H54 (cell line): ENCODE measurements around the gene SFXN5.
A peak's percentile ranks its signal among the peaks of the same experiment; 100 is the strongest.

ENCODE experiments used
- DNase-seq: peaks from one replicate; pipeline ENCODE4 v3.0.0; 2011; ENCODE audit warnings: low spot score, mixed read lengths; ENCODE audit not compliant: insufficient read length
- FAIRE-seq: peaks from 3 replicates; lab custom pipeline; 2011; peaks lifted over from hg19 to GRCh38; lab: Jason Lieb, UNC
- POLR2A ChIP-seq: IDR thresholded peaks from 2 replicates; pipeline ENCODE4 v1.6.1; 2011; ENCODE audit warnings: low read depth, mild to moderate bottlenecking, low read length

The SFXN5 gene

GRCh38 chr2:72898585-72898906 is 173.0 kb downstream of the SFXN5 start:
- TF ChIP-seq POLR2A = no peak
- FAIRE-seq (no peak), DNase-seq (no peak)

- DNase-seq = no peak
- FAIRE-seq = no peak
- TF ChIP-seq POLR2A = no peak
Observed at GRCh38 chr2:72897785-72898584, 173.5 kb downstream of the SFXN5 start.

GRCh38 chr2:72896446-72896845 is 175.1 kb downstream of the SFXN5 start:
- no peak for TF ChIP-seq POLR2A
- no peak for FAIRE-seq
- DNase-seq = no peak

GRCh38 chr2:72895759-72896281 is 175.7 kb downstream of the SFXN5 start:
- no peak for DNase-seq
- TF ChIP-seq POLR2A = no peak
- FAIRE-seq = no peak

- FAIRE-seq = no peak
- no peak for DNase-seq
- no peak for TF ChIP-seq POLR2A
Observed at GRCh38 chr2:72895154-72895553, 176.4 kb downstream of the SFXN5 start.

- FAIRE-seq (no peak), DNase-seq (no peak)
- no peak for TF ChIP-seq POLR2A
Observed at GRCh38 chr2:72894514-72894913, 177.0 kb downstream of the SFXN5 start.

- TF ChIP-seq POLR2A = no peak
- no peak for DNase-seq
- FAIRE-seq = no peak
Observed at GRCh38 chr2:72893594-72894319, 177.8 kb downstream of the SFXN5 start.

- FAIRE-seq = no peak
- peak; percentile 75 for DNase-seq
- no peak for TF ChIP-seq POLR2A
Observed at GRCh38 chr2:72892506-72893173, 178.9 kb downstream of the SFXN5 start.
